Posterior cingulate gyrus (tissue), 11 donors: ENCODE results near the gene LENG8.
"Not testable (repeated sequence)": the region's sequence is repeated elsewhere in the genome, so short reads cannot be mapped to it uniquely, and the experiment has no call there.

Experiments
- DNase-seq, 10 donors: peaks; one replicate each; pipeline versions ENCODE4 v3.0.0 to v3.0.0-alpha.2; 2020 to 2021; ENCODE audit warnings: mixed read lengths in 3 of 10
- intact Hi-C: fragments of 100-400 bp; cut with DNase I; formaldehyde crosslinking; loops from one replicate; pipeline ENCODE4 v1.15.1; 2023

LENG8 gene

DNA sequence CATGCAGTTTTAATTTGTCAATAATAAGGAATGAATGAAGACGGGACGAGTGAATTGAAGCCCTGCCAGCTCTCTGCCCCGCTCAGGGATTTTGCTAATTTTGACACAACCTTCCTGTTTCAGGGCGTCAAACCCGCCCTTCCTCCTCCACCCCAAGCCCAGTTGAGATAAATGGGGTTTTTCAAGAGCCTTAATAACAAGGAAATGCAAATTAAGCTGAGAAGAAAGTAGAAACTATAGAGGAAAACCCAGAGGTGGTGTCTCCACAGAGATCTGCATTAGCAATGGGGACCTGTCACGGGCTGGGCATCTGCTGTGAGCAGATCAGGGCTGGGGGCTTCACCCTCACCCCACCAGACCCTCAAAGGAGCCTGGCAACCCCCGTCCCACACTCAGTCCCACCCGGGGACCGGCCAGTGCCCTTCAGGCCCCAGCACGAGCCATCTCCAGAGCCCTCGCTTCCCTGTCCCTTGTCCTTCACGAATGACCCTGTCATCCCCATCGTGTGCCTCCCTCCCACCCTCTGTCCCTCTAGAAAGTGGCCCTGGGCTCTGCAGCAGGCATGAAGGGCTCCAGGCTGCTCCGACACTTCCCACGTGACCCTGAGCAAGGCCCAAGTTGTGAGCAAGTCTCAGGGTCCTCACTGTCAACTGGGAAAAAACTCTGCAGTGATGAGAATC lies 58.2 kb downstream of the LENG8 start:
- intact Hi-C loops, DNase-seq: not testable (repeated sequence)

DNA sequence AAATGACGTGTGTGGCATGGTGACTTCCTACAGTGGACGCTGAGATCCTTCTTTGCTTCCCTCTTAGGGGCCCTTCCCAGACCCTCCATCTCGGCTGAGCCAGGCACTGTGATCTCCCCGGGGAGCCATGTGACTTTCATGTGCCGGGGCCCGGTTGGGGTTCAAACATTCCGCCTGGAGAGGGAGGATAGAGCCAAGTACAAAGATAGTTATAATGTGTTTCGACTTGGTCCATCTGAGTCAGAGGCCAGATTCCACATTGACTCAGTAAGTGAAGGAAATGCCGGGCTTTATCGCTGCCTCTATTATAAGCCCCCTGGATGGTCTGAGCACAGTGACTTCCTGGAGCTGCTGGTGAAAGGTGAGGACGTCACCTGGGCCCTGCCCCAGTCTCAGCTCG lies 58.8 kb downstream of the LENG8 start:
- no peak for DNase-seq
- intact Hi-C loops: no loop called here

DNA sequence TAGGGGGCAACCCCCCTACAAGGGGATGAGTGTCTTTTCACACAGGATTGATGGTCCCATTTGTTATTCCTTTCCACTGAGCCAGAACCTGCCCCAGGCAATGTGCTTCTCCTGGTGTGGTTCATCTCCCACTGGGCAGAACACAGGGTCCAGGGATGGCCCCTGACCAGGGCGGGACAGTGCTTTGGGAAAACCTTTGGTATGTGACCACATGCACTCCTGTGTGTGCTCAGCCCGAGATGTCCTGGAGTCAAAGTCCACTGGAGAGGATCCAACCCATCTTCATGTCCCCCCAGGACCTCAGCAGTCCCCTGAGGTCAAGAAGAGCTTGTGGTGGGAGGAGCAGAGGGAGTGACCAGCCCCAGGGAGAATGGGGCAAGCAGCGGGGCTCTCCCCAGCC lies 59.5 kb downstream of the LENG8 start:
- DNase-seq, intact Hi-C loops: not testable (repeated sequence)

DNA sequence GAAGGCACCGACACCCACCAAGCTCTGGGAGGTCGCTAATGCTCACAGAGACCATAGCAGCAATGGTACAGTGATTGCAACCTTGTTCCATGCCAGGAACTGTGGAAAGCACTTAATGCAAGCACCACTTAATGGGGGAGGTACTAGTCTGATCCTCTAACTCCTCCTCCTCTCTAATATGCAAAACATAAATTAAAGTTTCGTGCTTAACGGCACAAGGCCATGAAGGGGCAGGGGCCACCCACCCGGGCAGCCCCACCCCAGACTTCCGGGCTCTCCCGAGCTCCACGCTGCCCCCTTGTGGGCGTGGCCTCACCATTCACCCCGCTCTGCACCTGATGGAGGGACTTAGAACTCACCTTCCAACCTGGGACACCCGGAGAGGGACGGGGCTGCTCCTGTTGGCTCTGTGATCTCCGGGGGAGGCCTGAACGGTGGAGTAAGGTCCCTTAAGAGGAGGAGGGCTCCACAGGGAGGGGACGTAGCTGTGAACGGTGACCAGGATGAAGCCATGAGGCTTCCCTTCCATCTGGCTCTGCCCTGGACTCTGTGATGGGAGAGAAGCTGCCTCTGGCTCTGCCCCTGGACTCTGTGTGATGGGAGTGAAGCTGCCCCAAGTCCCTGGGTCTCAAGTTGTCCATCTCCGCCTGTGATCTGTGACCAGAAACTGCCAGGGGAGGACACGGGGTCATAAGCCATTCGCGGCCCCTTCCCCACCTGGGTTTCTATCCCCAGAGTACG lies 60.4 kb downstream of the LENG8 start:
- DNase-seq, intact Hi-C loops: not testable (repeated sequence)
